Small intestine (tissue), 7 donors: ENCODE results near the gene RPIA. TPM values are rescaled to one million over a fixed set of nuclear protein-coding genes. Genes with fewer than 3 reads are reported as not detected.

Experiments
- DNase-seq, 2 donors: peaks; one replicate each; pipeline versions ENCODE4 v3.0.0 to v3.0.0-alpha.2; 2013
- FAIRE-seq: peaks from 2 replicates; lab custom pipeline; 2012; peaks lifted over from hg19 to GRCh38; lab: Jason Lieb, UNC
- H3K27ac ChIP-seq, 3 donors: one replicate each; pipeline ENCODE4 v1.5.1; 2013; ENCODE audit warnings: low read length in 2 of 3, mild to moderate bottlenecking in 2 of 3, control low read depth in 1 of 3, inconsistent platforms in 1 of 3, low read depth in 1 of 3, moderate library complexity in 1 of 3
- H3K27me3 ChIP-seq, 3 donors: one replicate each; pipeline ENCODE4 v1.6.1; 2013; ENCODE audit warnings: low read length in 3 of 3, inconsistent platforms in 1 of 3; ENCODE audit not compliant: control insufficient read depth in 3 of 3, insufficient read depth in 3 of 3
- H3K36me3 ChIP-seq, 3 donors: one replicate each; pipeline ENCODE4 v1.6.1; 2013; ENCODE audit warnings: low read length in 3 of 3, inconsistent platforms in 1 of 3, low read depth in 1 of 3, mild to moderate bottlenecking in 1 of 3, moderate library complexity in 1 of 3; ENCODE audit not compliant: control insufficient read depth in 3 of 3, insufficient read depth in 2 of 3
- H3K4me1 ChIP-seq, 3 donors: one replicate each; pipeline ENCODE4 v1.6.1; 2013; ENCODE audit warnings: low read length in 2 of 3, inconsistent platforms in 1 of 3, low read depth in 1 of 3, mild to moderate bottlenecking in 1 of 3, moderate library complexity in 1 of 3; ENCODE audit not compliant: control insufficient read depth in 3 of 3, insufficient read depth in 2 of 3
- H3K4me3 ChIP-seq, 3 donors: one replicate each; pipeline ENCODE4 v1.5.1; 2013; ENCODE audit warnings: low read length in 3 of 3, control low read depth in 1 of 3, inconsistent platforms in 1 of 3, low read depth in 1 of 3, mild to moderate bottlenecking in 1 of 3, moderate library complexity in 1 of 3
- H3K9me3 ChIP-seq, 2 donors: one replicate each; pipeline ENCODE4 v1.6.1; 2013; ENCODE audit warnings: low read depth in 1 of 2, low read length in 1 of 2; ENCODE audit not compliant: control insufficient read depth in 2 of 2, insufficient read depth in 1 of 2
- WGBS, 3 donors: extraction: QIAGEN DNeasy Blood & Tissue Kit; methylation state at CpG; one replicate each; pipeline ENCODE4 v1.1.7; 2013; 5-methylcytosine and 5-hydroxymethylcytosine counted together
- polyA plus RNA-seq, 4 donors: library from polyadenylated mRNA; stranded (reverse) in 3 of 4; unstranded in 1 of 4; fragments of 200-250 nt in 3 of 4; fragments of 120-200 nt in 1 of 4; gene quantifications; one replicate each; pipeline versions ENCODE4 v1.2.1 to v1.2.3, GENCODE V29; 2013
- donor health status: healthy with polysubstance abuse.
- donor health status: control.
- donor health status: control.
- donor health status: Bipolar disorder and iron deficiency.
- donor health status: healthy.

The RPIA gene
- polyA plus RNA-seq, 4 donors, result 14.5 to 53.7 (median 21.4) TPM

GRCh38 chr2:88673363-88673762 lies 18.1 kb upstream of the RPIA start:
- FAIRE-seq (no peak), DNase-seq (no peak)
- Histone ChIP-seq H3K4me1 (no peaks in the 10 kb centered on the region), H3K4me3 (no peak overlapping the region), H3K36me3 (no peaks in the 10 kb centered on the region), H3K9me3 (no peaks in the 10 kb centered on the region), H3K27ac (no peak overlapping the region), H3K27me3 (no peaks in the 10 kb centered on the region)
- 70 to 79% (median 73%) methylated on average over 1 of the region's 1 CpG for WGBS, 3 donors

- FAIRE-seq (no peak), DNase-seq (peak in 1 of 2 donors; percentile 55)
- H3K4me1 ChIP-seq, result peaks cover 0 to 2% (median 0%) of the 10 kb centered on the region in 3 donors
- WGBS, 3 donors, result 59 to 72% (median 60%) methylated on average over 7 of the region's 7 CpGs
- H3K27me3 ChIP-seq, result no peaks in the 10 kb centered on the region
- no peak overlapping the region for H3K27ac ChIP-seq
- H3K4me3 ChIP-seq, result no peak overlapping the region
- H3K9me3 ChIP-seq, result peaks cover 0 to 16% of the 10 kb centered on the region in 2 donors
- H3K36me3 ChIP-seq, result no peaks in the 10 kb centered on the region
Measured at GRCh38 chr2:88680266-88680902, 11.1 kb upstream of the RPIA start.

- no peak for FAIRE-seq
- DNase-seq, result no peak
- WGBS, 3 donors, result 93 to 96% (median 96%) methylated on average over 2 of the region's 2 CpGs
Measured at GRCh38 chr2:88680916-88681315, 10.6 kb upstream of the RPIA start.

GRCh38 chr2:88683160-88684021 lies 8.1 kb upstream of the RPIA start:
- peaks cover 0 to 9% (median 2%) of the 10 kb centered on the region in 3 donors for H3K4me1 ChIP-seq
- no peaks in the 10 kb centered on the region for H3K36me3 ChIP-seq
- WGBS, 3 donors, result 44 to 53% (median 47%) methylated on average over 2 of the region's 2 CpGs
- no peaks in the 10 kb centered on the region for H3K27me3 ChIP-seq
- no peak for FAIRE-seq
- peaks cover 0 to 25% of the 10 kb centered on the region in 2 donors for H3K9me3 ChIP-seq
- H3K4me3 ChIP-seq, result no peak overlapping the region
- DNase-seq, result no peak
- no peak overlapping the region for H3K27ac ChIP-seq

More at GRCh38 chr2:88680916-88681315, 10.6 kb upstream of the RPIA start:
- peaks cover 0 to 2% (median 0%) of the 10 kb centered on the region in 3 donors for H3K4me1 ChIP-seq
- H3K9me3 ChIP-seq, result peaks cover 0 to 21% of the 10 kb centered on the region in 2 donors
- H3K36me3 ChIP-seq, result no peaks in the 10 kb centered on the region
- no peak overlapping the region for H3K4me3 ChIP-seq
- no peak overlapping the region for H3K27ac ChIP-seq
- H3K27me3 ChIP-seq, result no peaks in the 10 kb centered on the region

- H3K27ac ChIP-seq, result no peak overlapping the region
- DNase-seq (no peak), FAIRE-seq (no peak)
- peaks cover 0 to 25% of the 10 kb centered on the region in 2 donors for H3K9me3 ChIP-seq
- peaks cover 0 to 9% (median 2%) of the 10 kb centered on the region in 3 donors for H3K4me1 ChIP-seq
- H3K36me3 ChIP-seq, result no peaks in the 10 kb centered on the region
- WGBS, 3 donors, result 75 to 82% (median 77%) methylated on average over 2 of the region's 2 CpGs
- no peak overlapping the region for H3K4me3 ChIP-seq
- H3K27me3 ChIP-seq, result no peaks in the 10 kb centered on the region
Measured at GRCh38 chr2:88684519-88684918, 7.0 kb upstream of the RPIA start.

GRCh38 chr2:88686320-88686719 lies 5.2 kb upstream of the RPIA start:
- WGBS, 3 donors, result 57 to 76% (median 61%) methylated on average over 4 of the region's 4 CpGs
- H3K4me1 ChIP-seq, result peaks cover 2 to 12% (median 5%) of the 10 kb centered on the region in 3 donors
- H3K4me3 ChIP-seq, result no peak overlapping the region
- DNase-seq, result peak; percentile 50 to 52
- no peaks in the 10 kb centered on the region for H3K27me3 ChIP-seq
- H3K36me3 ChIP-seq, result no peaks in the 10 kb centered on the region
- H3K27ac ChIP-seq, result no peak overlapping the region
- FAIRE-seq, result no peak
- peaks cover 0 to 30% of the 10 kb centered on the region in 2 donors for H3K9me3 ChIP-seq

- DNase-seq (no peak), FAIRE-seq (no peak)
- H3K4me3 ChIP-seq, result no peak overlapping the region
- H3K4me1 ChIP-seq, result peaks cover 2 to 12% (median 6%) of the 10 kb centered on the region in 3 donors
- H3K36me3 ChIP-seq, result no peaks in the 10 kb centered on the region
- H3K27ac ChIP-seq, result no peak overlapping the region
- H3K27me3 ChIP-seq, result no peaks in the 10 kb centered on the region
- peaks cover 0 to 28% of the 10 kb centered on the region in 2 donors for H3K9me3 ChIP-seq
Measured at GRCh38 chr2:88687384-88687783, 4.1 kb upstream of the RPIA start.

- 27 to 34% (median 34%) methylated on average over 20 of the region's 20 CpGs for WGBS, 3 donors
- no peak for FAIRE-seq
- peaks cover 8 to 17% (median 12%) of the 10 kb centered on the region in 3 donors for H3K4me1 ChIP-seq
- DNase-seq, result peak in 1 of 2 donors; percentile 63
- peaks cover 0 to 10% of the 10 kb centered on the region in 2 donors for H3K9me3 ChIP-seq
- H3K4me3 ChIP-seq, result peak overlapping the region; percentile 56 to 90 (median 65)
- H3K27me3 ChIP-seq, result no peaks in the 10 kb centered on the region
- H3K27ac ChIP-seq, result peak overlapping the region; percentile 60 to 90 (median 80)
- no peaks in the 10 kb centered on the region for H3K36me3 ChIP-seq
Measured at GRCh38 chr2:88690591-88691338, 708 bp upstream of the RPIA start.
